ENCODE measurements around the gene DCLRE1B. TPM values are rescaled to one million over a fixed set of nuclear protein-coding genes. Genes with fewer than 3 reads are reported as not detected.
"Not testable (repeated sequence)": the region's sequence is repeated elsewhere in the genome, so short reads cannot be mapped to it uniquely, and the experiment has no call there.

Gene DCLRE1B
- total RNA-seq, 1 experiment from 2014 or later = 5.7 TPM

DNA sequence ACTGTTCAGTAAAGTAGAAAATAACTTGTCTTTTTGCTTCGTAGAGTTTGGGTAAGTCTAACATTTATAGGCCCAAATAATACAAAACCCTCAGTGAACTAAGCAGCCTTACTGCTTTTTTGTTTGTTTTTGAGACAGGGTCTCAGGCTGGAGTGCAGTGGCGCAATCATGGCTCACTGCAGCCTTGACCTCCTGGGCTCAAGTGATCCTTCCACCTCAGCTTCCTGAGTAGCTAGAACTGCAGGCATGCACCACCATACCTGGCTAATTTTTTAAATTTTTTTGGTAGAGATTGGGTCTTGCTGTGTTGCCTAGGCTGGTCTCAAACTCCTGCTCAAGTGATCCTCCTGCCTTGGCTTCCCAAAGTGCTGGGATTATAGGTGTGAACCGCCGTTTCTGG lies 43.0 kb downstream of the DCLRE1B start:
- DNase-seq (ENCODE audit: low spot score) = not testable (repeated sequence)

DNA sequence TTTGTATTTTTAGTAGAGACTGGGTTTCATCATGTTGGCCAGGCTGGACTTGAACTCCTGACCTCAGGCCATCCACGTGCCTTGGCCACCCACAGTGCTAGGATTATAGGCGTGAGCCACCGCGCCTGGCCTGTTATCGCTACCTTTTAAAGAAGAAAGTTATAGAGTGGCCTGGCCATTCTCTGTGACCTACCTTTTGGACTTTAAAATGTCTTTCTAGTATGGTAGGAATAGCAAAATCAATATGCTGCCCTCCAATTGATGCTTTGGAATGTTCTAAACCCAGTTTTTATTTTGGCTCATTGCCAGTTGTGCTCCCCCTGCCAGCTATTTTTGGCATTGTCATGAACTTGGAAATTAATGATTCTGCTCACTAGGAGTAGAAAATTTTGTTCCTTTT lies 43.9 kb downstream of the DCLRE1B start:
- DNase-seq (ENCODE audit: low spot score) = no peak

DNA sequence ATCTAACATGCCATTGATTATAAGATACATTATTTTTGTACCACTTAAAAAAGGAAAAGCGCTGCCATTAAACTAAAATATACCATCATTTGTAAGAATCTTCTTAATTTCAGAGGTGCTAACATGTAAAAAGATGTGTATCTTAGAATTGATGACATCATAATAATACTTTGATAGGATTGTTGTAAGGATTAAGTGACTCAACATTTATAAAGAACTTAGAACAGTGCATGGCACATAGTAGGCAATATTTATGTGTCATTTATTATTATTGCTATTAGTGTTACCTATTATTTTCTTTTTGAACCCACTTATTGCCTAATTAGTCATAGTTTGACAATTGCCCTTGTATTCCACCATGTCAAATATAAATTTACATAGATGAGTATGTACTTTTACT lies 45.8 kb downstream of the DCLRE1B start:
- no peak for DNase-seq (ENCODE audit: low spot score)

DNA sequence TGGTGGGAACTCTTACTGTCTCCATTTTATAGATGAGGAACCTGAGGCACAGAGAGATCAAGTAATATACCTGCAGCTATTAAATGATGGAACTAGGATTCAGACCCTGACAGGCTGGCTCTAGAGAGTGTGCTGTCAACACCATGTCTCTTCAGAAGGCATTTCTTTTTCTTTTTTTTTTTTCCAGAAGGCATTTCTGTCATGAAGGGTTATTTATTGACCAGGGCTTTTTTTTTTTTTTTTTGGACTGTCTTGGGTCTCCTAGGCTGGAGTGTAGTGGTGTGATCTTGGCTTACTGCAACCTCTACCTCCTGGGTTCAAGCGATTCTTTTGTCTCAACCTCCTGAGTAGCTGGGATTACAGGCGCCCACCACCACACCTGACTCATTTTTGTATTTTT lies 46.6 kb downstream of the DCLRE1B start:
- no peak for DNase-seq (ENCODE audit: low spot score)

DNA sequence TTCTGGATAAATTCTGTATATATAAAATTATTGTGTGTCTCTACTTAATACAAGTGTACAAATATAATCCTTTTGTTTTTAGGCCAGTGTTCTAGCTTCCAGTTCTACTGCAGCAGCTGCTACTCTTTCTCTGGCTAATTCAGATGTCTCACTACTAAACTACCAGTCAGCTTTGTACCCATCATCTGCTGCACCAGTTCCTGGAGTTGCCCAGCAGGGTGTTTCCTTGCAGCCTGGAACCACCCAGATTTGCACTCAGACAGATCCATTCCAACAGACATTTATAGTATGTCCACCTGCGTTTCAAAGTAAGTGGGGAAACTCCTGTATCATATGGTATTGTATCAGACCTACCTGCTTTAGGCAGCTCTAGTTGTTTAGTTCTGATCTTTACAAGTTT lies 52.9 kb downstream of the DCLRE1B start:
- no peak for DNase-seq (ENCODE audit: low spot score)

DNA sequence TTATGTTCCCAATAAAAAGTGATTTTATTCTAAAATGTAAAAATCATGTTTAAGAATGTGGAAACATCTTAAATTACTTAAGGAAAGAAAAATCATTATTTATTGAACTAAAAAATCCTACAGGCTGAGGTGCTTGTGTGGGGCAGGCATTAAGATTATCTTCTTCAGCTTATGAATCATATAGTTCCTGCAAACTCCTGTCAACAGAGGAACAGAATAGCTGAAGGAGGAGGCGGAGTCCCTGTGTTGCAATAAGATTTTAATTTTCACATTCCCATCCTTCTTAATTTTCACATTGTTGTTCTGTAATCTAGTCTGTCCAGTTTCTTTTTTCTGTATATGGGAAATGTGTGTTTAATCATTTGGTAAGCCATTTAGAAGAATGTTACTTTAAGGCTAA lies 53.6 kb downstream of the DCLRE1B start:
- no peak for DNase-seq (ENCODE audit: low spot score)

DNA sequence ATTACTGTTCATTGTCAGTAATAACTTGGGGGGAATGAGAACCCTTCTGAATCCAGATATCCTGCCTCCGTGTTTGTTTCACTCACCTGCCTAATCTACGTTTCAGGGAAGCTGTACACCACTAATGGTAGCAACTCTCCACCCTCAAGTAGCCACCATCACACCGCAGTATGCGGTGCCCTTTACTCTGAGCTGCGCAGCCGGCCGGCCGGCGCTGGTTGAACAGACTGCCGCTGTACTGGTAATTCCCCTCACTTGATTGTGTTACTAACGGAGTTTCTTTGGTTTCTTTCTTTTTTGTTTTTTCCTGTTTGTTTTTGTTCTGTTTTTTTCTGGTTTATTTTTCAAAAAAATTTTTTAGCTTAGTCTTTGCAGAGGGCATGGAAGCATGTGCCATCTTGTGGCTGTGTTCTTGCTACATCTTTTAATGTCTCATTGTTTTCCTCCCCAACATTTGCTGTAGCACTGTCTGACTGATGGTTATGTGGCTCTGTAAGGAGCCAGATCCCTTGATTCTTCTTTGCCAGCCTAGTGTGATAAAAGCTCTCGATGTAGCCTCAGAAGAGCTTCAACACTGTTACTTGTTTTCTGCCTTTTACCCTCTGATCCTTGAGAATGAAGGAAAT lies 58.3 kb downstream of the DCLRE1B start:
- DNase-seq (ENCODE audit: low spot score) = no peak

Other genes with a start within 250 kb of the DCLRE1B start
- gene PHTF1, start 145.8 kb upstream of the DCLRE1B start, total RNA-seq (2014; rRNA removed; shearing (Covaris generic)) = 19.2 and 26.3 TPM in 2 replicates
- 2.5 and 3.2 TPM in 2 replicates for gene RSBN1, start 92.8 kb upstream of the DCLRE1B start, total RNA-seq (2014; rRNA removed; shearing (Covaris generic))
- 0.62 and 0.68 TPM in 2 replicates for gene PTPN22, start 33.6 kb upstream of the DCLRE1B start, total RNA-seq (2014; rRNA removed; shearing (Covaris generic))
- gene BCL2L15, start 17.7 kb upstream of the DCLRE1B start, total RNA-seq (2014; rRNA removed; shearing (Covaris generic)) = not detected in 2 replicates
- gene AP4B1, start 527 bp upstream of the DCLRE1B start, total RNA-seq (2014; rRNA removed; shearing (Covaris generic)) = 6.9 and 9.4 TPM in 2 replicates
- 8.3 and 11.8 TPM in 2 replicates for gene HIPK1, start 24.0 kb downstream of the DCLRE1B start, total RNA-seq (2014; rRNA removed; shearing (Covaris generic))
- gene OLFML3, start 74.1 kb downstream of the DCLRE1B start, total RNA-seq (2014; rRNA removed; shearing (Covaris generic)) = 8.4 and 12.6 TPM in 2 replicates
- gene SYT6, start 248.5 kb downstream of the DCLRE1B start, total RNA-seq (2014; rRNA removed; shearing (Covaris generic)) = not detected in 2 replicates